HepG2 (cell line): ENCODE results near the gene ZKSCAN1. TPM values are rescaled to one million over a fixed set of nuclear protein-coding genes. Genes with fewer than 3 reads are reported as not detected.
A peak's percentile ranks its signal among the peaks of the same experiment; 100 is the strongest.

Experiments
- EHMT2 ChIP-seq: fragments of 200-600 bp; sonication (generic); IDR thresholded peaks from 2 replicates; pipeline ENCODE4 v1.7.0; 2017; ENCODE audit warnings: antibody characterized with exemption, low read depth, low read length, borderline replicate concordance
- ERF ChIP-seq: IDR thresholded peaks from 2 replicates; pipeline ENCODE4 v1.6.1; 2018; ENCODE audit warnings: missing biosample characterization, missing genetic modification reagents
- ESRRA ChIP-seq: sonication (generic); formaldehyde crosslinking; IDR thresholded peaks from 2 replicates; pipeline ENCODE4 v1.5.1; 2020; ENCODE audit warnings: mild to moderate bottlenecking, low read depth, missing genetic modification reagents
- FOXA3 ChIP-seq: IDR thresholded peaks from 2 replicates; pipeline ENCODE4 v1.6.1; 2016; ENCODE audit warnings: missing genetic modification reagents, missing compliant biosample characterization
- HNRNPK ChIP-seq: fragments of 200-400 bp; formaldehyde crosslinking; IDR thresholded peaks from 2 replicates; pipeline ENCODE4 v1.6.1; 2018; ENCODE audit warnings: low read length, low read depth, moderate library complexity, mild to moderate bottlenecking; ENCODE audit not compliant: poor library complexity, severe bottlenecking
- ISX ChIP-seq: sonication (generic); formaldehyde crosslinking; conservative IDR thresholded peaks from 2 replicates; pipeline ENCODE4 v1.5.0; 2020; ENCODE audit warnings: missing genetic modification reagents
- KDM4B ChIP-seq: sonication (generic); formaldehyde crosslinking; IDR thresholded peaks from 2 replicates; pipeline ENCODE4 v1.4.0; 2020; ENCODE audit warnings: missing genetic modification reagents
- NPAS2 ChIP-seq: sonication (generic); formaldehyde crosslinking; IDR thresholded peaks from 2 replicates; pipeline ENCODE4 v1.8.0; 2022; ENCODE audit warnings: mild to moderate bottlenecking, missing genetic modification reagents, borderline replicate concordance
- POGZ ChIP-seq: sonication (generic); formaldehyde crosslinking; IDR thresholded peaks from 2 replicates; pipeline ENCODE4 v1.4.0; 2020; ENCODE audit warnings: mild to moderate bottlenecking, missing genetic modification reagents
- SALL2 ChIP-seq: sonication (generic); formaldehyde crosslinking; IDR thresholded peaks from 2 replicates; pipeline ENCODE4 v1.8.1; 2023; ENCODE audit warnings: mild to moderate bottlenecking, missing genetic modification reagents, inconsistent platforms
- SKI ChIP-seq: fragments of 450-650 bp; IDR thresholded peaks from one replicate; pipeline ENCODE4 v1.6.1; 2018; ENCODE audit warnings: mild to moderate bottlenecking; ENCODE audit not compliant: partially characterized antibody
- ZNF350 ChIP-seq: sonication (generic); formaldehyde crosslinking; IDR thresholded peaks from 2 replicates; pipeline ENCODE4 v1.4.0; 2020; ENCODE audit warnings: mild to moderate bottlenecking, low read depth, missing genetic modification reagents, borderline replicate concordance
- ZNF670 ChIP-seq: sonication (generic); formaldehyde crosslinking; IDR thresholded peaks from 2 replicates; pipeline ENCODE4 v1.8.0; 2022; ENCODE audit warnings: mild to moderate bottlenecking, missing genetic modification reagents, borderline replicate concordance
- ZNF749 ChIP-seq: sonication (generic); formaldehyde crosslinking; IDR thresholded peaks from 2 replicates; pipeline ENCODE4 v1.8.0; 2022; ENCODE audit warnings: mild to moderate bottlenecking, missing genetic modification reagents, moderate library complexity, borderline replicate concordance
- ZNF879 ChIP-seq: sonication (generic); formaldehyde crosslinking; IDR thresholded peaks from 2 replicates; pipeline ENCODE4 v1.8.1; 2023; ENCODE audit warnings: missing genetic modification reagents
- polyA plus RNA-seq, 8 experiments: library from polyadenylated mRNA; depleted of rRNA in 3 of 8; stranded (reverse) in 7 of 8; unstranded in 1 of 8; fragments of >200 nt; fragmentation: Illumina TruSeq in 4 of 8; extraction: Trizol in 4 of 8; gene quantifications; 2 replicates each; pipeline versions ENCODE4 v1.2.1 to v1.2.3, GENCODE V29; 2011 to 2016; ENCODE audit warnings: low read depth in 4 of 8, missing spikeins in 1 of 8, mixed read lengths in 1 of 8; ENCODE audit not compliant: insufficient read depth in 1 of 8
- total RNA-seq, 5 experiments: library from RNA; depleted of rRNA; stranded (reverse); fragments of >200 nt; fragmentation: Illumina TruSeq; extraction: Trizol; gene quantifications; 2 replicates each; pipeline ENCODE4 v1.2.3, GENCODE V29; 2016; ENCODE audit warnings: low read depth in 1 of 5
- TF ChIP-seq, protein P1 (sequence below), 2 experiments: fragments of 450-650 bp in 1 of 2; sonication (generic) in 1 of 2; formaldehyde crosslinking; IDR thresholded peaks; 2 replicates each; pipeline versions ENCODE4 v1.5.0 to v1.8.0; 2020 to 2022; ENCODE audit warnings: mild to moderate bottlenecking in 1 of 2, missing genetic modification reagents in 1 of 2
- TF ChIP-seq, protein P2 (sequence below): sonication (generic); formaldehyde crosslinking; conservative IDR thresholded peaks from 2 replicates; pipeline ENCODE4 v1.4.0; 2020; ENCODE audit warnings: missing genetic modification reagents
- TF ChIP-seq, protein P3 (sequence below): sonication (generic); formaldehyde crosslinking; IDR thresholded peaks from 2 replicates; pipeline ENCODE4 v1.4.0; 2020; ENCODE audit warnings: mild to moderate bottlenecking, missing genetic modification reagents
- TF ChIP-seq, protein P4 (sequence below): sonication (generic); formaldehyde crosslinking; IDR thresholded peaks from 2 replicates; pipeline ENCODE4 v1.8.1; 2023; ENCODE audit warnings: missing genetic modification reagents, mild to moderate bottlenecking, borderline replicate concordance

The ZKSCAN1 gene
- total and polyA plus RNA-seq, 2 of the 13 experiments (the other 11 are each of a cell fraction or from before 2014, with no cell fraction given): 46.4 to 60.6 TPM

DNA sequence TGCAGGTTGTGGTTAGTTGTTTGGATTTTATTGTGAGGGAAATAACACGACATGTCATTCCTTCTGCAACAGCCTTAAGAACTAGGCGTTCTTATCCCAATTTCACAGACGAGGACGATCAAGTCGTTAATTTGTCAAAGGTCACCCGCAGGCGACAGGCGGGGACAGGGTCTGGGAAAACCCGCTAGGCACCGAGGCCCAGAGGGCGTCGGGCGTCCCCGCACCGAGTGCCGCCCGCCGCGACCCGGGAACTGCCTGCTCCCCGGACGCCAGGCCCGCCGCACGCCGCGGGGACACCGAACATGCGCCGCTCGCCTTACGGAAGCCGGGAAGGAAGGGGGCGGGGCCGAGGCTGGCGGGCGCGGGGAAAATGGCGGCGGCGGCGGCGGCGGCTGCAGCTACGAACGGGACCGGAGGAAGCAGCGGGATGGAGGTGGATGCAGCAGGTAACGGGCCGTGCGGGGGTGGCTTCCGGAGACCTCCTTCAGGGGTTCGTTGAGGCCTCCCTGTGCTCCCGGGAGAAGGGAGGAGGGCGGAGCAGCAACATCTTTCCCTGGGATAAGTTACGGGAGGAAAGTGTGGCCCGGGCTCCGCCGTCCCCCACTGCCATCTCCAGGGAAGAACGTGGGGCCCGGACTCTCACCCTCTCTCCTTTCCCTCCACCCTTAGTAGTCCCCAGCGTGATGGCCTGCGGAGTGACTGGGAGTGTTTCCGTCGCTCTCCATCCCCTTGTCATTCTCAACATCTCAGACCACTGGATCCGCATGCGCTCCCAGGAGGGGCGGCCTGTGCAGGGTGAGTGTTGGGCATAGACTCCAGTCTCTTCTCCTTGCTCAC is 73.4 kb downstream of the ZKSCAN1 start, which contains the start of gene COPS6 (continued):
- TF ChIP-seq ZNF350 (CRISPR knock-in tag) (no peak), HNRNPK (peak; percentile 42), ERF (CRISPR knock-in tag) (peak; percentile 98), ESRRA (CRISPR knock-in tag) (peak; percentile 82), SALL2 (CRISPR knock-in tag) (peak; percentile 84), KDM4B (CRISPR knock-in tag) (no peak), ZNF670 (CRISPR knock-in tag) (no peak), SKI (peak; percentile 42), FOXA3 (peak; percentile 54), ISX (CRISPR knock-in tag) (0 out of 2 replicates have a peak, but pooled peaks have one; percentile 75), EHMT2 (no peak), ZNF879 (CRISPR knock-in tag) (peak; percentile 91; the same call in 1 of the 2 replicates), POGZ (CRISPR knock-in tag) (no peak; the same call in 1 of the 2 replicates), ZNF749 (CRISPR knock-in tag) (peak; percentile 99), NPAS2 (0 out of 2 replicates have a peak, but pooled peaks have one; percentile 75)
- TF ChIP-seq, protein P1, sequence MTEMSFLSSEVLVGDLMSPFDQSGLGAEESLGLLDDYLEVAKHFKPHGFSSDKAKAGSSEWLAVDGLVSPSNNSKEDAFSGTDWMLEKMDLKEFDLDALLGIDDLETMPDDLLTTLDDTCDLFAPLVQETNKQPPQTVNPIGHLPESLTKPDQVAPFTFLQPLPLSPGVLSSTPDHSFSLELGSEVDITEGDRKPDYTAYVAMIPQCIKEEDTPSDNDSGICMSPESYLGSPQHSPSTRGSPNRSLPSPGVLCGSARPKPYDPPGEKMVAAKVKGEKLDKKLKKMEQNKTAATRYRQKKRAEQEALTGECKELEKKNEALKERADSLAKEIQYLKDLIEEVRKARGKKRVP (CRISPR knock-in tag; IDR thresholded peaks at IDR 0.05): peak in 1 of 2 experiments; percentile 67; a peak in 1 of 4 replicates
- TF ChIP-seq, protein P2, sequence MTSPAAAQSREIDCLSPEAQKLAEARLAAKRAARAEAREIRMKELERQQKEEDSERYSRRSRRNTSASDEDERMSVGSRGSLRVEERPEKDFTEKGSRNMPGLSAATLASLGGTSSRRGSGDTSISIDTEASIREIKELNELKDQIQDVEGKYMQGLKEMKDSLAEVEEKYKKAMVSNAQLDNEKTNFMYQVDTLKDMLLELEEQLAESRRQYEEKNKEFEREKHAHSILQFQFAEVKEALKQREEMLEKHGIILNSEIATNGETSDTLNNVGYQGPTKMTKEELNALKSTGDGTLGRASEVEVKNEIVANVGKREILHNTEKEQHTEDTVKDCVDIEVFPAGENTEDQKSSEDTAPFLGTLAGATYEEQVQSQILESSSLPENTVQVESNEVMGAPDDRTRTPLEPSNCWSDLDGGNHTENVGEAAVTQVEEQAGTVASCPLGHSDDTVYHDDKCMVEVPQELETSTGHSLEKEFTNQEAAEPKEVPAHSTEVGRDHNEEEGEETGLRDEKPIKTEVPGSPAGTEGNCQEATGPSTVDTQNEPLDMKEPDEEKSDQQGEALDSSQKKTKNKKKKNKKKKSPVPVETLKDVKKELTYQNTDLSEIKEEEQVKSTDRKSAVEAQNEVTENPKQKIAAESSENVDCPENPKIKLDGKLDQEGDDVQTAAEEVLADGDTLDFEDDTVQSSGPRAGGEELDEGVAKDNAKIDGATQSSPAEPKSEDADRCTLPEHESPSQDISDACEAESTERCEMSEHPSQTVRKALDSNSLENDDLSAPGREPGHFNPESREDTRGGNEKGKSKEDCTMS: no peak
- TF ChIP-seq, protein P3, sequence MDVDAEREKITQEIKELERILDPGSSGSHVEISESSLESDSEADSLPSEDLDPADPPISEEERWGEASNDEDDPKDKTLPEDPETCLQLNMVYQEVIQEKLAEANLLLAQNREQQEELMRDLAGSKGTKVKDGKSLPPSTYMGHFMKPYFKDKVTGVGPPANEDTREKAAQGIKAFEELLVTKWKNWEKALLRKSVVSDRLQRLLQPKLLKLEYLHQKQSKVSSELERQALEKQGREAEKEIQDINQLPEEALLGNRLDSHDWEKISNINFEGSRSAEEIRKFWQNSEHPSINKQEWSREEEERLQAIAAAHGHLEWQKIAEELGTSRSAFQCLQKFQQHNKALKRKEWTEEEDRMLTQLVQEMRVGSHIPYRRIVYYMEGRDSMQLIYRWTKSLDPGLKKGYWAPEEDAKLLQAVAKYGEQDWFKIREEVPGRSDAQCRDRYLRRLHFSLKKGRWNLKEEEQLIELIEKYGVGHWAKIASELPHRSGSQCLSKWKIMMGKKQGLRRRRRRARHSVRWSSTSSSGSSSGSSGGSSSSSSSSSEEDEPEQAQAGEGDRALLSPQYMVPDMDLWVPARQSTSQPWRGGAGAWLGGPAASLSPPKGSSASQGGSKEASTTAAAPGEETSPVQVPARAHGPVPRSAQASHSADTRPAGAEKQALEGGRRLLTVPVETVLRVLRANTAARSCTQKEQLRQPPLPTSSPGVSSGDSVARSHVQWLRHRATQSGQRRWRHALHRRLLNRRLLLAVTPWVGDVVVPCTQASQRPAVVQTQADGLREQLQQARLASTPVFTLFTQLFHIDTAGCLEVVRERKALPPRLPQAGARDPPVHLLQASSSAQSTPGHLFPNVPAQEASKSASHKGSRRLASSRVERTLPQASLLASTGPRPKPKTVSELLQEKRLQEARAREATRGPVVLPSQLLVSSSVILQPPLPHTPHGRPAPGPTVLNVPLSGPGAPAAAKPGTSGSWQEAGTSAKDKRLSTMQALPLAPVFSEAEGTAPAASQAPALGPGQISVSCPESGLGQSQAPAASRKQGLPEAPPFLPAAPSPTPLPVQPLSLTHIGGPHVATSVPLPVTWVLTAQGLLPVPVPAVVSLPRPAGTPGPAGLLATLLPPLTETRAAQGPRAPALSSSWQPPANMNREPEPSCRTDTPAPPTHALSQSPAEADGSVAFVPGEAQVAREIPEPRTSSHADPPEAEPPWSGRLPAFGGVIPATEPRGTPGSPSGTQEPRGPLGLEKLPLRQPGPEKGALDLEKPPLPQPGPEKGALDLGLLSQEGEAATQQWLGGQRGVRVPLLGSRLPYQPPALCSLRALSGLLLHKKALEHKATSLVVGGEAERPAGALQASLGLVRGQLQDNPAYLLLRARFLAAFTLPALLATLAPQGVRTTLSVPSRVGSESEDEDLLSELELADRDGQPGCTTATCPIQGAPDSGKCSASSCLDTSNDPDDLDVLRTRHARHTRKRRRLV (CRISPR knock-in tag): no peak
- TF ChIP-seq, protein P4, sequence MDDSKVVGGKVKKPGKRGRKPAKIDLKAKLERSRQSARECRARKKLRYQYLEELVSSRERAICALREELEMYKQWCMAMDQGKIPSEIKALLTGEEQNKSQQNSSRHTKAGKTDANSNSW (CRISPR knock-in tag): peak; percentile 96; the same call in 1 of the 2 replicates
